Astrocyte of the spinal cord (primary cell): ENCODE results near the gene TASP1.
"Not testable (repeated sequence)": the region's sequence is repeated elsewhere in the genome, so short reads cannot be mapped to it uniquely, and the experiment has no call there.

Experiments
- DNase-seq: peaks from one replicate; pipeline ENCODE4 v3.0.0; 2011; ENCODE audit warnings: low read depth, low spot score
- H3K4me3 ChIP-seq: 2 replicates; pipeline ENCODE4 v1.5.1; 2011; ENCODE audit warnings: low read depth, mild to moderate bottlenecking, low read length, moderate library complexity
- in situ Hi-C: cut with HindIII; loops from 2 replicates; pipeline ENCODE4 v1.10.0; 2017; ENCODE audit warnings: low sequenced_read_pairs
- TF ChIP-seq, protein P1 (sequence below): IDR thresholded peaks from 2 replicates; pipeline ENCODE4 v1.5.1; 2012; ENCODE audit warnings: low read depth, mild to moderate bottlenecking, low read length, inconsistent platforms

TASP1 gene

DNA sequence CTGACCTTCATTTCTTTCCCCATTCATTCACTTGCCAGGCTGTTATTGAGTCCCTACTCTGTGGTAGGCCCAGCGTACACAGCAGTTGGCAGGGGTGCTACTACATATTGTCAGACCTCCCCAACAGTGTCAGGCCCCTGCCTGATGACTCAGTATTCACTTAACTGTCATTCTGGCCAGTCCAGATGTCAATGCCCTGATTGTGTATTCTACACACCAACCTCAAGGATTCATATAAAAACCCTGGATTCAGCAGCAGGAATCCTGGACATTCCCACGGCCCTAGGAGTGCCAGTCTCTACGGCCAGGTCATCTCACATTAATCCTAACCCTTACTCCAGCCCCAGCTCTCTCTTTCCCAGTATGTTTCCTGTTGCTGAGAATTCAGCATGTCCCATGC, 151.5 kb downstream of the TASP1 start:
- in situ Hi-C loops, result no loop called here
- no peak for DNase-seq
- TF ChIP-seq, protein P1, sequence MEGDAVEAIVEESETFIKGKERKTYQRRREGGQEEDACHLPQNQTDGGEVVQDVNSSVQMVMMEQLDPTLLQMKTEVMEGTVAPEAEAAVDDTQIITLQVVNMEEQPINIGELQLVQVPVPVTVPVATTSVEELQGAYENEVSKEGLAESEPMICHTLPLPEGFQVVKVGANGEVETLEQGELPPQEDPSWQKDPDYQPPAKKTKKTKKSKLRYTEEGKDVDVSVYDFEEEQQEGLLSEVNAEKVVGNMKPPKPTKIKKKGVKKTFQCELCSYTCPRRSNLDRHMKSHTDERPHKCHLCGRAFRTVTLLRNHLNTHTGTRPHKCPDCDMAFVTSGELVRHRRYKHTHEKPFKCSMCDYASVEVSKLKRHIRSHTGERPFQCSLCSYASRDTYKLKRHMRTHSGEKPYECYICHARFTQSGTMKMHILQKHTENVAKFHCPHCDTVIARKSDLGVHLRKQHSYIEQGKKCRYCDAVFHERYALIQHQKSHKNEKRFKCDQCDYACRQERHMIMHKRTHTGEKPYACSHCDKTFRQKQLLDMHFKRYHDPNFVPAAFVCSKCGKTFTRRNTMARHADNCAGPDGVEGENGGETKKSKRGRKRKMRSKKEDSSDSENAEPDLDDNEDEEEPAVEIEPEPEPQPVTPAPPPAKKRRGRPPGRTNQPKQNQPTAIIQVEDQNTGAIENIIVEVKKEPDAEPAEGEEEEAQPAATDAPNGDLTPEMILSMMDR, result no peak
- H3K4me3 ChIP-seq, result no peak overlapping the region

DNA sequence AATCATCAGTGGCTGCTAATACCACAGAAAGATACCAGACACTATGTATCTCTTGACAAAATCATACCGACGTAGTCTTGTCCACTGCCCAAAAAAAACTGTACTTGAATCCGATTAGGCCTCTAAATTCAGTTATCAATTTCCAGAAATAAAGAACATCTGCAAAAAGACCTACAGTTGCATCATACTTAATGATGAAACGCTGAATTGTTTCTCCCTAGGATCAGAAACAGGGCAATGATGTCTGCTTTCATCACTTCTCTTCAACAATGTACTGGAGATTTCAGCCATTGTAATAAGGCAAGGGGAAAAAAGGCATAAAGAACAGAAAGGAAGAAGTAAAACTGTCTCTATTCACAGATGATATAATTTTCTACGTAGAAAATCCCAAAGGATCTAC, 152.0 kb downstream of the TASP1 start:
- in situ Hi-C loops, result no loop called here
- no peak for DNase-seq
- H3K4me3 ChIP-seq, result no peak overlapping the region
- TF ChIP-seq, protein P1, result no peak

DNA sequence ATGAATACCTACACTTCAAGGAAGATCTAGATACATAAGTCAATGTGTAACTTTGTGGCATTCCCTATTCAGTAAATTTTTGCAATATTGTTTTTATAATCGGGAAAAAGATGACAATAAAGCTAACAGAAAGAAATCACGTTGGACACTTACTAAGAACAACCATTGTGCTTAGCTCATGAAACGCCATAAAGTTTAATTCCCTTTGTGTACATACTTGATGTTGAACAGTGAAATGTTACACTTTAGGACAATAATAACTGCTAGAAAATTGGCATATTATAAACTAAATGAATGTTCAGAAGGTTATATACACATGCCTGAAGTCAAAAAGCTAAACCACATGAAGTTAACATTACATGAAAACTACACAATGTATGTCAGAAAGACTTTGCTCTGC, 153.2 kb downstream of the TASP1 start:
- in situ Hi-C loops, result no loop called here
- TF ChIP-seq, protein P1, result no peak
- no peak for DNase-seq
- H3K4me3 ChIP-seq, result no peak overlapping the region

DNA sequence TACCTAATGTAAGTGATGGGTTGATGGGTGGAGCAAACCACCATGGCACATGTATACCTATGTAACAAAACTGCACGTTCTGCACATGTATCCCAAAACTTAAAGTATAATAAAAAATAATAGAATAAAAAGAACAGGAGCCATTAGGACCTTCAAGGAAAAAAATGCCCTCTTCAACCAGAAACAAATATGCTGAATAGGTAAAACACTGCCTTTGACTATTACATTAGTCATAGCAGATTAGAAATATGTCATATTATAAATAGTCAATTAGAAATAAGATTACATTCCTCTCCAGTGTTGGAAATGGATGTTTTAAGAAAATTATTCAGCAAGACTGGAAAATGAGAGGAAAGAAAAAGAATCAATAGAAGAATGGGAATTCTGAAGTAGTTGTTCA, 153.7 kb downstream of the TASP1 start:
- in situ Hi-C loops, DNase-seq, H3K4me3 ChIP-seq: not testable (repeated sequence)

DNA sequence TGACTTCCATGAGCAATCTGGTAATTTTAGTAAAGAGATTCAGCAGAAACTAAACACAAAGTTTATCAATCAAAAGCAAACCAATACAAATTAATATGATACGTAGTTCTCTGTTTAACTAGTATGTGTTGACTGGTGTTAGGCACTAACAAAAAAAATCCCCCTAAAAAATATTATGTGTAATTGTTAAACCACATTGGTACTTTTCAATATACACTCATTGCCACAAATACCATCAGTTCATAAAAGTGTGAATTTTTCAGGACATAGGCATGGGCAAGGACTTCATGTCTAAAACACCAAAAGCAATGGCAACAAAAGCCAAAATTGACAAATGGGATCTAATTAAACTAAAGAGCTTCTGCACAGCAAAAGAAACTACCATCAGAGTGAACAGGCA, 155.3 kb downstream of the TASP1 start:
- DNase-seq, in situ Hi-C loops: not testable (repeated sequence)

DNA sequence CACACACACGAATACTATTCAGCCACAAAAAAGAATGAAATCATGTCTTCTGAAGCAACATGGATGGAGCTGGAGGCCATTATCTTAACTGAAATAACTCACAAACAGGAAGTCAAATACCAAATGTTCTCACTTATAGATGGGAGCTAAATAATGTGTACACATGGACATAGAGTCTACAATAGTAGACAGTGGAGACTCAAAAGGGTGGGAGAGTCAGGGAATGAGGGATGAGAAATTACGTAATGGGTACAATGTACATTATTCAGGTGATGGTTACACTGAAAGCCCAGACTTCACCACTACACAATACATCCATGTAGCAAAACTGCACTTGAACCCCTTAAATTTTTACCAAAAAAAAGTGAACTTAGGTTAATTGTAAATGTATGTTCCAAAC, 160.4 kb downstream of the TASP1 start:
- TF ChIP-seq, protein P1, result no peak
- H3K4me3 ChIP-seq, result no peak overlapping the region
- DNase-seq, result no peak
- in situ Hi-C loops, result no loop called here

More for the DNA sequence above, 155.3 kb downstream of the TASP1 start:
- H3K4me3 ChIP-seq, result not testable (repeated sequence)

DNA sequence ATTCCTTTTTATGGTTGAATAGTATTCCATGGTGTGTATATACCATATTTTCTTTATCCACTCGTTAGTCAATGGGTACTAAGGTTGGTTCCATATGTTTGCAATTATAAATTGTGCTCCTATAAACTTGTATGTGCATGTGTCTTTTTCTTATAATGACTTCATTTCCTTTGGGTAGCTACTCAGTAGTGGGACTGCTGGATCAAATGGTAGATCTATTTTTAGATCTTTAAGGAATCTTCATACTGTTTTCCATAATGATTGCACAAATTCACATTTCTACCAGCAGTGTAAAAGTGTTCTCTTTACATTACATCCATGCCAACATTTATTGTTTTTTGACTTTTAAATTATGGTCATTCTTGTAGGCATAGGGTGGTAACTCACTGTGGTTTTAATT, 164.3 kb downstream of the TASP1 start:
- DNase-seq, result no peak
- H3K4me3 ChIP-seq, result no peak overlapping the region
- TF ChIP-seq, protein P1, result no peak
- in situ Hi-C loops, result no loop called here

DNA sequence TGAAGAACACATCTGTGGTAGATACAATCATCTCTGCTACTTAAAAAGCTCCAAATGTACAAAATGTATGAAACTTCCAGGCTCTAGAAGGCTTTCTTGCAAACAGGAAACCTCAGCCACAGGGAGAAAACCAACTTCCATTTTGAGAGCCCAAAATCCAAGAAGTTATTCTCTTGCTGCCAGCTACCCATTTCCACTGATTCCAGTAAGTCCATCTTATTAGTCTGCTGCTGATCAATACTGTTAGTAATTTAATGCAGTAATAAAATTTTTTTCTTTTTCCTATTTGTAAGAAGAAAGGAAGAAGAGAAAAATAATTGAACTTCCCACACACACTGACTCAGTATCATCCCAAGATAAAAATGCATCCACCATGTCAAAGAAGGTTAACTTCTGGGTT, 169.5 kb downstream of the TASP1 start:
- H3K4me3 ChIP-seq, result no peak overlapping the region
- DNase-seq, result no peak
- TF ChIP-seq, protein P1, result no peak
- in situ Hi-C loops, result no loop called here
